ENCODE results near the gene SLC5A10.
A peak's percentile ranks its signal among the peaks of the same experiment; 100 is the strongest.
"Not testable (repeated sequence)": the region's sequence is repeated elsewhere in the genome, so short reads cannot be mapped to it uniquely, and the experiment has no call there.

Gene SLC5A10

GRCh38 chr17:18951941-18952842 is at the start of gene SLC5A10:
Gene SLC5A10 (plus strand): TSS chr17:18952165. CDS start chr17:18952206, 41 bp downstream.
- no peak for DNase-seq

- DNase-seq, result no peak
Measured at GRCh38 chr17:18904482-18904881, 47.5 kb upstream of the SLC5A10 start.

DNA sequence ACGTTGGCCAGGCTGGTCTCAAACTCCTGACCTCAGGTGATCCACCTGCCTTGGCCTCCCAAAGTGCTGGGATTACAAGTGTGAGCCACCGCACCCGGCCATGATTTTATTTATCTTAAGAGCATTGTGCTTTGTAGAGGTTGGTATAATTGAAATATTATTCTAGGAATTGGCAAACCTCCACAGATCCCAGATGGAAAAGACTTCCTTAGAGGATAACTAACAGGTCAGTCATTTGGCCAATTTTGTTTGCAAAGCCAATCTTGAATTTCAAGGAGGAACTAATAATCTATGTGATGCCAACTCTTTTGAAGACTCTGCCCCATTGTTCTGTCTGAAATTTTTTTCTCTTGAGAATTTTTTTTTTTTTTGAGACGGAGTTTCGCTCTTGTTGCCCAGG is 46.7 kb upstream of the SLC5A10 start:
- DNase-seq, result no peak

- DNase-seq, result no peak
Measured at GRCh38 chr17:18910326-18910725, 41.6 kb upstream of the SLC5A10 start.

DNA sequence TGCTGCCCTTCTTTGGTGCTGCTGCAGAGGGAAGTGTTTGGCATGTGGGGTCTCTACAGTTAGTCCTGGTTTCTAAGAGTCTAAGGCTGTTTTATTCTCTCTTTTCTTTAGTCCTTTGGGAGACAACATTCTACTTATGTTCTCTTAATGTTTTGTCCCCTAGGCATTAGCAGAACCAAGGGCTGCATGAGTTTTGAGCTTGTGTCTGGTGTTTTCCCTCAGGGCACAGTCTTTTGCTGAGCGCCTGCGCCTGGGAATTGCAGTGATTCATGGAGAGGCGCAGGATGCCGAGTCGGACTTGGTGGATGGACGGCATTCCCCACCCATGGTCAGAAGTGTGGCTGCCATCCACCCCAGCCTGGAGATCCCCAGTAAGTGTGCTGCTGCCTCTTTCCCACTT is 41.1 kb upstream of the SLC5A10 start:
- no peak for DNase-seq

- DNase-seq, result no peak
Measured at GRCh38 chr17:18916816-18917500, 35.0 kb upstream of the SLC5A10 start.

GRCh38 chr17:18917506-18918032 is 34.4 kb upstream of the SLC5A10 start:
- no peak for DNase-seq

DNA sequence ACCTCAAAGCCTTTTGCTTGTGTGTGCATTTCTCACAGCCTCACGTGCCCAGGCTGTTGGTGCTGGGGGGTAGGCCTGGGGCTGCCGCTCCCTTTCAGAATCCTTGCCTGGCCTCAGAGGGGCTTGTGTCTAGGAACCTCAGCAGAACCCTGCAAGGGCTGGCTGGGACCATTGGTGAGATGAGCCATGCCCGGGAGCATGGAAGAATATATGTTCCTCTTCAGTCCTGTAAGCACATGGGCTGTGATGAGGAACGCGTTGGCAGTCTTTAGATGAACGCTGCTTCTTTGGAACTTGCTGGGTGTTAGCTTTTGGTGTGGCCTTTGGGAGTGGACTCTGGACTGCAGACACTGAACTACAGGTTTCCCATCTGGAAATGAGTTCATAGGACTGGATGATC is 32.0 kb upstream of the SLC5A10 start:
- no peak for DNase-seq

DNA sequence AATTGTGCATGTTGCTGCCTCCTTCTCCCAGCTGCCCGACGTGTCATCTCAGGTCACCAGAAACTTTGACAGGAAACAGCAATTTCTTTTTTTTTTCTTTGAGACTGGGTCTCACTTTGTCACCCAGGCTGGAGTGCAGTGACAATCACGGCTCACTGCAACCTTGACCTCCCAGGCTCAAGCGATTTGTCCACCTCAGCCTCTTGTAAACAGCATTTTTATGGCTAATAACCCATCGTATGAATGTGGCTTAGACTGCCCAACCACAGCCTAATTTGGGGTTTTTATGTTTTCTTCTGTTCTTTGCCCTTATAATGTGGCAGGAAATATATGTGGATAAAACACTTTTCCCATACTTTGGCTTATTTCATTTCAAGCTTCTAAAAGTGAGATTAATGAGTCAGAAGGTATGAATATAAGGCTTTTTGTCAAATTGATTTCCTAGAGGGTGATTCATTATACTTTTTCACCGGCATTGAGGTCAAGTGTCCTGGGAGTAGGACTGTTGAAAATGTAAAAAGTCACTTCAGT is 31.0 kb upstream of the SLC5A10 start:
- no peak for DNase-seq

DNA sequence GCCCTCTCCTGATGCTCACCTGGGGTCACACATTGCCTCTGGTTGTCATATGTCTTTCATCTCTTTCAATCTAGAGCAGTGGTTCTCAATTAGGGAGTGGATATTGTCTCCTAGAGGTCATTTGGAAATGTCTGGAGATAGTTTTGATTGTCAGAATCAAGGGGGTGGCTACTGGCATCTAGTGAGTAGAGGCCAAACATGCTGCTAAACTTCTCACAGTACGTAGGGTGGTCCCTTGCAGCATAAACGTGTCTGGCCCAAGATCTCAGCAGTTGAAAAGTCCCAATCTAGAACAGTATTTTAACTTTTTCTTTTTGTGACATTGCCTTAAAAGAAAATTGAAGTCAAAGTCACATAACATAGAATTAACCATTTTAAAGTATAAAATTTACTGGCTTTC is 30.5 kb upstream of the SLC5A10 start:
- no peak for DNase-seq

DNA sequence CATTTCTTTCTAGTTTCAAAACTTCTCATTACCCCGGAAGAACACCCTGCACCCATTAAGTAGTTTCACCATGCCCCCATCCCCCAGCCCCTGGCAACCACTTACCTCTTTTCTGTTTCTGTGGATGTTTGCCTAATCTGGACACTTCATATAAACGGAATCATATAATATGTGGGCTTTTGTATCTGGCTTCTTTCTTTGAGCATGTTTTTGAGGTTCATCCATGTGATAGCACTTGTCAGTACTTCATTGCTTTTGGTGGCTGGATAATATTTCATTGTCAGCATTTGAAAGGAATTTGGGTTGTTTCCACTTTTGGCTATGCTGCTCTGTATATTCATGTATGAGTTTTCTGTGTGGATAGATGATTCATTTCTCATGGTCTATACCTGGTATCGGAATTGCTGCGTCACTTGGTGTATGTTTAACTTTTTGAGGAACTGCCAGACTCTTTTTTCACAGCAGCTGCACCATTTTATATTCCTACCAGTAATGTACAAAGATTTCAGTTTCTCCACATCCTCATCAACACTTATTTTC is 30.0 kb upstream of the SLC5A10 start:
- no peak for DNase-seq

DNA sequence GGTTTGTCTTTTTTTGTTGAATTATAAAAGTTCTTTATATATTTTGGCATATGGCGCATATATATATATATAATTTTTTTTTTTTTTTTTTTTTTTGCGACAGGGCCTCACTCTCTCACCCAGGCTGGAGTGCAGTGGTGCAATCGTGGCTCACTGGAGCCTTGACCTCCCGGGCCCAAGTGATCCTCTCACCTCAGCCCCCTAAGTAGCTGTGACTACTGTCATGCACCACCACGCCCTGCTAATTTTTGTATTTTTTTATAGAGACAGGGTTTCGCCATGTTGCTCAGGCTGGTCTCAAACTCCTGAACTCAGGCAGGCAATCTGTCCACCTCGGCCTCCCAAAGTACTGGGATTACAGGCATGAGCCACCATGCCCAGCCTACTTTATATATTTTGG is 29.4 kb upstream of the SLC5A10 start:
- DNase-seq, result not testable (repeated sequence)

GRCh38 chr17:18925187-18925586 is 26.8 kb upstream of the SLC5A10 start:
- DNase-seq, result no peak

DNA sequence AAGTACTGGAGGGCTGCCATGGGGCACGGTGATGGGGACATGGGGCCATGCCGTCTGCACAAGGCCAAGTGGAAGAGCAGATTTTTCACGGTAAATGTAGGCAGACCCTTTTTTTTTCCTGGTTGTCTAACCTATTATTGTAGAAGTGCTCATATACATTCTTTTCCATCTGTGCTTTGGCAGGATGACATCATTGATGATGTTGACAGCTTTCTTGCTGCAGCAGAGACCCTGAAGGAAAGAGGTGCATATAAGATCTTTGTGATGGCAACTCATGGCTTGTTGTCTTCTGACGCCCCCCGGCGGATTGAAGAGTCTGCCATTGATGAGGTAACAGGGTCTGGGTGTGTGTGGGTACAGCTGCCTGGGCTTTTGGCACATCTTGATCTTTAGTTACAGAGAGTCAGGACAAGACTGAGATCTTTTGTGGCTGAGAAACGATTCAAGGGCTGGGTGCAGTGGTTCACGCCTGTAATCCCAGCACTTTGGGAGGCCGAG is 23.3 kb upstream of the SLC5A10 start:
- DNase-seq, result no peak

DNA sequence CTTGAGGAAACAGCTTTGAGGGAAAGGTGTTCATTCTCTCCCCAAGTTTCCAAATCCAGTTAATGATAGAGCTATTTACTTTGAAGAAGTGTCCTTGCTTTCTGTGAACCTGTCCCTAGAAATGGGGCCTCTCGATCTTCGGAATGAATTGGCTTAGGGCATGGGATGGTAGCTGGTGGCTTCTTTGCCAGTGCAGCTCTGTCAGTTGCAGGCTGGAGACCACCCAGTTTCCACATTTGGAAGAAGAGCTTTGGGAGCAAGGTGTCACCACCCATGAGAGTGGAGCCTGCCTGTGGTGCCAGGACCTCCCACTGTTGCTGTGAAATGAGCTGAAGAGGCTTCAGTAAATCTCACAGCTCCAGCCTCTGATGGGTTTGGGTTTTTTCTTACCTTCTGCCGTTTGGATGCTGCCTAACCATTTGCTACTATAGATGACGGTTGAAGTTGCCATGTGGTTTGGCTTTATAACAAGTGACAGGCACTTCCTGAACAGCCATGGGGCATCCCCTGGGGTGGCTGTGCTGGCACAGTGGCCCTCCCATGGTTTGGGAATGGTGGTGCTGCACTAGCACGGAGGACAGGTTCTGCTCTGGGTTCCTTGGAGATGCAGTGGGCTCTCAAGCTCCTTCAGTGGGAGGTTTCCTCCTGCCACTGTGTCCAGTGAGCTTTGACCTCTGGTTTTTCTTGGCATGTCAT is 19.5 kb upstream of the SLC5A10 start:
- no peak for DNase-seq

DNA sequence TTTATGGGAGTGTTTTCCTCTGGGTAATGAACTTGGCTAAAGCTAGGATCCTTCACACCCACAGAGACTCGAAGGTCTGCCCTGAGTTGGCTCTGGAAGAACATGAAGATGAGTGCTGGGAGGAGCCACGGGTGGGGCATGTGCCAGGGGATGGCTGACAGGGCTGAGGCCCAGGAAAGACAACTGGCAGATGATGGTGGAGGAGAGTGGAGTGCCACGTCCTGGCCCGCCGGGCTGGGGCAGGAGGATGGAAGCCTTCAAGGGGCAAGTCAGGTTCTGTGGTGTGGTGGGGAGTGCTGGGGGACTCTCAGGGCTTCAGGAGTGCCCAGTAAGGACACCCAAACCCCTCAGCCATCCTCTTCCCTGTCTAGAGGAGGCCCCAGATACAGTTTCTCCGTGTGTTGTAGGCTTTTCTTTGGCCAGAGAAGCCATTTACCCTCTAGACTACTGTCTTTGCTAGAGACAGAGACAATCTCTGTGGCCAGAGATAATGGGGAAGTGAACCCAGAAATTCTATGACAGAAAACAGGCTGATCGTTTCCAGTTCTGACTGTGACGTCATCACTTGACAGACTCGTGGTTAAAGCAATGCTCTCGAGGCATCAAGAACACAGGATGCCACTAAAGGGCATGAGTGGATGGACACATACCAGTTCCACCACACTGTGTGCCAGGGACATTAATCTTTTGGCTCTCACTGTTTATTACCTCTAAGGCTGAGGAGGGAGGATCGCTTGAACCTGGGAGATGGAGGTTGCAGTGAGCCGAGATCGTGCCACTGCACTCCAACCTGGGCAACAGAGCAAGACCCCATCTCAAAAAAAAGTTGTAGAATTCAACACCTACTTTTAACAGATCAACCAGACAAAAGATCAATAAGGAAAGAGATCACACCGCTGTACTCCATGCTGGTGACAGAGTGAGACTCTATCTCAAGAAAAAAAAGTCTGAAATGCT is 18.6 kb upstream of the SLC5A10 start:
- DNase-seq, result no peak

- DNase-seq, result no peak
Measured at GRCh38 chr17:18937981-18938691, 13.8 kb upstream of the SLC5A10 start.

DNA sequence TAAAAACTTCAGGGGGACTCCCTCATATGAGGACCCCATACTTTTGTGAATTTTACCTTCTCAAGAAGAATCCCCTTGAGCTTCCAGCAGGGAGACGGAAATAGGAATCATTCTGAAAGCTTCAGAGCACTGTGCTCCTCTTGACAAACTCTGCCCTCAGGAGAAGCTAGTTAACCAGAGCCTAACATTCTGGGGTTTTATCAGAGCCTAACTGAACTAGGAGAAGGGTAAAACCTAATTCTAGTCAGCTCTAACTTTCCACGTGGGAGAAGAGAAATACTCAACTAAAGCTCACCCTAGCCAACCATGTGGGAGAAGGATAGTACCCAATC is 13.3 kb upstream of the SLC5A10 start:
- no peak for DNase-seq

DNA sequence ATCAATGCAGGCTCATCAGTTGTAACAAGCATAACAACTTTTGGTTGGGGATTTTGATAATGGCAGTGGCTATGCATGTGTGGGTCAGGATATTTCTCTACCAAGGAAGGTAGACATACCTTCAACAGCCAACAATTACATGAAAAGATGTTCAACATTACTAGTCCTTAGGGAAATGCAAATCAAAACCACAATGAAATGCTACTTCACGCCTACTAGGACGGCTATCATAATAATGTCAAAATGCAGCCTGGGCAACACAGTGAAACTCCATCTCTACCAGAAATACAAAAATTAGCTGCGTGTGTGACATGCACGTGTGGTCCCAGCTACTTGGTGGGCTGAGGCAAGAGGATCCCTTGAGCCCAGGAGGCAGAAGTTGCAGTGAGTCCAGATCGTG is 7.3 kb upstream of the SLC5A10 start:
- peak; percentile 26 for DNase-seq

DNA sequence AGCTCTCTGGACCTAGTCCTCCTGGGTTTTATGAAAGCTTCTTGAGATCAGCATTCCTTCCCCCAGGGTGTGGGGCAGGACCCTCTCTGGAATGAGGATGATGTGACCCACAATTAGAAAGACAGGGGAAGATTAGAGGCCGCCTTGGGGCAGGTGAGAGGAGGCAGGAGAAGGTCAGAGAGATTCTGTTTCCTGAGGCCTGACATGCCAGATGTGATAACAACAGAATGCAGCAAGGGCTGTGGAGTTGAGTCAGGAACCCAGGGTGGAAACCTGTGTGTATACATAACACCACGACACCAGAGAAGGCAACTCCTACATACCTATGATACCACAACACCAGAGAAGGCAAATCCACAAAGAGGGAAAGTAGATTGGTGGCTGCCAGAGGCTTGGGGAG is 5.4 kb upstream of the SLC5A10 start:
- no peak for DNase-seq

DNA sequence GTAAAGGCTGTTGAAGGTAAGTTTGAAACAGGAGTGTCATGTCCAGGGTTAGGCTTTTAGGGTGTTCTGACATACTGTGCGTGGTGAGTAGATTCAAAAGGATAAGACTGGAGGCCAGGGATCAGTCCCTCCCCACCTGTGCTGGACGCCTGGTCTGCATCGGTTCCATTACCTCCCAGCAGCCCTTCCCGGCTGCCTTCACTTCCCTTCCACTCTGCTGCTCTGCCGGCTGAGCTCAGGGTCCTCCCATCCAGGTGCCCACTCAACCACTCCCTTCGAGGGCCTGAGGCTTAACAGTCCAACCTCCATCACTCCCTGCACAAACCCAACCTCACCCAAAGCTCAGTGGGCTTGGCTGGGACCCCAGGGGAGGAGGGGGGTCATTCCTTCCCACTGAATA is 4.1 kb upstream of the SLC5A10 start:
- DNase-seq, result no peak
